Kidney epithelial cell (primary cell): Measurements from ENCODE around the gene VAV2. TPM values are rescaled to one million over a fixed set of nuclear protein-coding genes. Genes with fewer than 3 reads are reported as not detected.

Experiments
- DNase-seq: peaks from one replicate; pipeline ENCODE4 v3.0.0-alpha.2; 2010; ENCODE audit warnings: low read depth
- H3K27me3 ChIP-seq: 2 replicates; pipeline ENCODE4 v1.6.0; 2011; ENCODE audit warnings: low read length; ENCODE audit not compliant: control insufficient read depth, insufficient read depth
- H3K36me3 ChIP-seq: 2 replicates; pipeline ENCODE4 v1.5.1; 2011; ENCODE audit warnings: low read length; ENCODE audit not compliant: control insufficient read depth, insufficient read depth
- H3K4me3 ChIP-seq: 2 replicates; pipeline ENCODE4 v1.5.1; 2011; ENCODE audit warnings: low read depth, mild to moderate bottlenecking, control low read depth, low read length
- CTCF ChIP-seq: IDR thresholded peaks from 2 replicates; pipeline ENCODE4 v1.5.1; 2011; ENCODE audit warnings: mild to moderate bottlenecking, moderate library complexity, low read length, control low read depth, inconsistent platforms; ENCODE audit not compliant: insufficient read depth, poor library complexity, severe bottlenecking
- total RNA-seq: library from RNA; depleted of rRNA; stranded (reverse); fragments of >200 nt; gene quantifications from 2 replicates; pipeline ENCODE4 v1.2.3, GENCODE V29; 2015

VAV2 gene
- total RNA-seq, 1 donor from 2014 or later: 37.8 TPM

- H3K36me3 ChIP-seq: peaks cover 7% of the 10 kb centered on the region
- no peak overlapping the region for H3K4me3 ChIP-seq
- DNase-seq: no peak
- no peaks in the 10 kb centered on the region for H3K27me3 ChIP-seq
- TF ChIP-seq CTCF: no peak
Measured at GRCh38 chr9:133772581-133772980, 219.5 kb downstream of the VAV2 start.

GRCh38 chr9:133771486-133772482 is 220.3 kb downstream of the VAV2 start:
- Histone ChIP-seq H3K4me3 (no peak overlapping the region), H3K27me3 (no peaks in the 10 kb centered on the region), H3K36me3 (peaks cover 7% of the 10 kb centered on the region)
- no peak for TF ChIP-seq CTCF
- no peak for DNase-seq

- no peak overlapping the region for H3K4me3 ChIP-seq
- H3K36me3 ChIP-seq: peaks cover 7% of the 10 kb centered on the region
- TF ChIP-seq CTCF: no peak
- DNase-seq: no peak
- no peaks in the 10 kb centered on the region for H3K27me3 ChIP-seq
Measured at GRCh38 chr9:133770076-133770777, 221.9 kb downstream of the VAV2 start.

- TF ChIP-seq CTCF: no peak
- no peak overlapping the region for H3K4me3 ChIP-seq
Measured at GRCh38 chr9:133769511-133770075, 222.5 kb downstream of the VAV2 start.

GRCh38 chr9:133768859-133769510 is 223.1 kb downstream of the VAV2 start:
- no peak for TF ChIP-seq CTCF
- no peak overlapping the region for H3K4me3 ChIP-seq
- H3K27me3 ChIP-seq: no peaks in the 10 kb centered on the region
- no peak for DNase-seq
- peaks cover 7% of the 10 kb centered on the region for H3K36me3 ChIP-seq

More at GRCh38 chr9:133769511-133770075, 222.5 kb downstream of the VAV2 start:
- DNase-seq: no peak
- Histone ChIP-seq H3K36me3 (peaks cover 7% of the 10 kb centered on the region), H3K27me3 (no peaks in the 10 kb centered on the region)
